IMR-90 (cell line): Measurements from ENCODE around the gene LINGO4. TPM values are rescaled to one million over a fixed set of nuclear protein-coding genes. Genes with fewer than 3 reads are reported as not detected.

Source experiments
- ATAC-seq: fragments of 200-7000 bp; cut with Tn5 transposase; 2 replicates; pipeline ENCODE4 v1.9.1; 2020; ENCODE audit warnings: low read depth, mild to moderate bottlenecking, moderate library complexity
- BruUV-seq: library from RNA; stranded (reverse); fragments of 400-500 nt; replicated peaks from 2 replicates; lab custom pipeline; 2021; lab: Mats Ljungman, UMichigan
- CTCF ChIA-PET: fragments of 300-600 bp; formaldehyde crosslinking; extraction: SDS; loops from one replicate; lab custom pipeline; 2021; ENCODE audit warnings: antibody characterized with exemption; lab: Yijun Ruan, JAX
- POLR2A ChIA-PET: fragments of 300-600 bp; sonication (Branson Sonifier 250); formaldehyde crosslinking; loops from one replicate; lab custom pipeline; 2022; ENCODE audit warnings: antibody characterized with exemption; ENCODE audit not compliant: unreplicated experiment; lab: Charles Lee
- DNase-seq: peaks from one replicate; pipeline ENCODE4 v3.0.0; 2013
- H2AFZ ChIP-seq: replicated peaks from 2 replicates; pipeline ENCODE3; 2013; ENCODE audit warnings: low read length, mild to moderate bottlenecking; ENCODE audit not compliant: poor library complexity
- H2AK5ac ChIP-seq: 2 replicates; pipeline ENCODE4 v1.6.1; 2013; ENCODE audit warnings: low read depth, low read length, inconsistent platforms
- H2AK9ac ChIP-seq: replicated peaks from 2 replicates; pipeline ENCODE3; 2013; ENCODE audit warnings: mild to moderate bottlenecking, low read depth, low read length, moderate library complexity; ENCODE audit not compliant: poor library complexity
- H2BK120ac ChIP-seq: 2 replicates; pipeline ENCODE4 v1.6.1; 2013; ENCODE audit warnings: low read depth, low read length, inconsistent platforms
- H2BK15ac ChIP-seq: 3 replicates; pipeline ENCODE4 v1.6.1; 2013; ENCODE audit warnings: low read depth, low read length, inconsistent platforms
- H2BK20ac ChIP-seq: 2 replicates; pipeline ENCODE4 v1.6.1; 2013; ENCODE audit warnings: low read depth, mild to moderate bottlenecking, inconsistent platforms, low read length, moderate library complexity
- H2BK5ac ChIP-seq: 2 replicates; pipeline ENCODE4 v1.6.1; 2013; ENCODE audit warnings: mild to moderate bottlenecking, low read depth, low read length, inconsistent platforms; ENCODE audit not compliant: poor library complexity, severe bottlenecking
- H3K14ac ChIP-seq: replicated peaks from 2 replicates; pipeline ENCODE4 v1.6.1; 2013; ENCODE audit warnings: low read depth, low read length, inconsistent platforms
- H3K18ac ChIP-seq: 2 replicates; pipeline ENCODE4 v1.6.1; 2013; ENCODE audit warnings: low read depth, low read length, control low read depth
- H3K23ac ChIP-seq: 2 replicates; pipeline ENCODE4 v1.6.1; 2013; ENCODE audit warnings: low read depth, low read length, inconsistent platforms
- H3K27ac ChIP-seq: 2 replicates; pipeline ENCODE4 v1.5.1; 2013; ENCODE audit warnings: mild to moderate bottlenecking, control low read depth, low read length; ENCODE audit not compliant: insufficient read depth
- H3K27me3 ChIP-seq: 2 replicates; pipeline ENCODE4 v1.6.1; 2013; ENCODE audit warnings: low read length; ENCODE audit not compliant: control insufficient read depth, insufficient read depth
- H3K36me3 ChIP-seq: 2 replicates; pipeline ENCODE4 v1.6.1; 2013; ENCODE audit warnings: low read length, mixed read lengths; ENCODE audit not compliant: control insufficient read depth, insufficient read depth
- H3K4ac ChIP-seq: 2 replicates; pipeline ENCODE4 v1.6.1; 2013; ENCODE audit warnings: low read depth, low read length, inconsistent platforms
- H3K4me1 ChIP-seq: 2 replicates; pipeline ENCODE4 v1.6.1; 2013; ENCODE audit warnings: low read length, mixed read lengths; ENCODE audit not compliant: control insufficient read depth, insufficient read depth
- H3K4me2 ChIP-seq: 2 replicates; pipeline ENCODE4 v1.6.1; 2013; ENCODE audit warnings: low read depth, mild to moderate bottlenecking, control low read depth, low read length, moderate library complexity
- H3K4me3 ChIP-seq: 2 replicates; pipeline ENCODE4 v1.5.1; 2013; ENCODE audit warnings: low read depth, mild to moderate bottlenecking, control low read depth, low read length, moderate library complexity; ENCODE audit not compliant: insufficient read depth
- H3K56ac ChIP-seq: 2 replicates; pipeline ENCODE4 v1.6.1; 2013; ENCODE audit warnings: low read length, inconsistent platforms; ENCODE audit not compliant: insufficient read depth; ENCODE audit errors: extremely low read depth
- H3K79me1 ChIP-seq, 2 experiments: 2 replicates each; pipeline ENCODE4 v1.6.1; 2013; ENCODE audit warnings: low read length in 2 of 2, inconsistent platforms in 1 of 2, low read depth in 1 of 2
- H3K9ac ChIP-seq: 2 replicates; pipeline ENCODE4 v1.6.1; 2013; ENCODE audit warnings: low read depth, low read length, control low read depth
- H3K9me1 ChIP-seq: 2 replicates; pipeline ENCODE4 v1.6.1; 2013; ENCODE audit warnings: low read length, inconsistent platforms; ENCODE audit not compliant: insufficient read depth
- H3K9me3 ChIP-seq: 2 replicates; pipeline ENCODE4 v1.6.1; 2013; ENCODE audit warnings: low read length; ENCODE audit not compliant: control insufficient read depth, insufficient read depth
- H4K20me1 ChIP-seq: 2 replicates; pipeline ENCODE4 v1.6.1; 2013; ENCODE audit warnings: low read length, inconsistent platforms; ENCODE audit not compliant: insufficient read depth
- H4K5ac ChIP-seq: 2 replicates; pipeline ENCODE4 v1.6.1; 2013; ENCODE audit warnings: mild to moderate bottlenecking, low read depth, low read length, control low read depth
- H4K8ac ChIP-seq, 2 experiments: 2 replicates each; pipeline ENCODE4 v1.6.1; 2013; ENCODE audit warnings: low read depth in 2 of 2, low read length in 2 of 2, control low read depth in 1 of 2, inconsistent platforms in 1 of 2
- H4K91ac ChIP-seq: 2 replicates; pipeline ENCODE4 v1.6.1; 2013; ENCODE audit warnings: low read depth, low read length, inconsistent platforms; ENCODE audit not compliant: insufficient read depth
- BHLHE40 ChIP-seq: fragments of 150-350 bp; IDR thresholded peaks from 2 replicates; pipeline ENCODE4 v1.6.1; 2016; ENCODE audit warnings: mild to moderate bottlenecking, low read depth, low read length
- CEBPB ChIP-seq: IDR thresholded peaks from 2 replicates; pipeline ENCODE4 v1.6.1; 2012; ENCODE audit warnings: low read depth, low read length, improper control_type of control experiment
- CHD1 ChIP-seq: IDR thresholded peaks from 2 replicates; pipeline ENCODE4 v1.6.1; 2012; ENCODE audit warnings: low read depth, low read length, improper control_type of control experiment
- CTCF ChIP-seq: conservative IDR thresholded peaks from 2 replicates; pipeline ENCODE4 v1.5.1; 2012; ENCODE audit warnings: mild to moderate bottlenecking, low read depth, low read length, improper control_type of control experiment
- ELK1 ChIP-seq: fragments of 150-350 bp; IDR thresholded peaks from 2 replicates; pipeline ENCODE4 v1.6.1; 2016; ENCODE audit warnings: low read depth, mild to moderate bottlenecking, low read length, moderate library complexity, borderline replicate concordance
- FOS ChIP-seq: fragments of 150-350 bp; IDR thresholded peaks from 2 replicates; pipeline ENCODE4 v1.6.1; 2016; ENCODE audit warnings: low read depth, low read length
- MAFK ChIP-seq: IDR thresholded peaks from 2 replicates; pipeline ENCODE4 v1.6.1; 2012; ENCODE audit warnings: low read depth, low read length, improper control_type of control experiment
- MAZ ChIP-seq: IDR thresholded peaks from 2 replicates; pipeline ENCODE4 v1.6.1; 2012; ENCODE audit warnings: low read depth, mild to moderate bottlenecking, low read length, improper control_type of control experiment, moderate library complexity, borderline replicate concordance
- MXI1 ChIP-seq: IDR thresholded peaks from 2 replicates; pipeline ENCODE4 v1.6.1; 2012; ENCODE audit warnings: low read depth, mild to moderate bottlenecking, low read length, moderate library complexity, borderline replicate concordance
- NFE2L2 ChIP-seq: fragments of 150-350 bp; IDR thresholded peaks from 2 replicates; pipeline ENCODE4 v1.6.1; 2016; ENCODE audit warnings: low read depth, mild to moderate bottlenecking, low read length
- POLR2A ChIP-seq: IDR thresholded peaks from 2 replicates; pipeline ENCODE4 v1.6.1; 2012; ENCODE audit warnings: mild to moderate bottlenecking, low read depth, low read length
- RAD21 ChIP-seq: IDR thresholded peaks from 2 replicates; pipeline ENCODE4 v1.6.1; 2012; ENCODE audit warnings: low read length, improper control_type of control experiment
- RCOR1 ChIP-seq: IDR thresholded peaks from 2 replicates; pipeline ENCODE4 v1.6.1; 2012; ENCODE audit warnings: mild to moderate bottlenecking, low read length, improper control_type of control experiment; ENCODE audit not compliant: insufficient replicate concordance
- RFX5 ChIP-seq: IDR thresholded peaks from 2 replicates; pipeline ENCODE4 v1.8.0; 2012; ENCODE audit warnings: low read depth, mild to moderate bottlenecking, low read length, moderate library complexity
- SMC3 ChIP-seq: fragments of 150-350 bp; IDR thresholded peaks from 2 replicates; pipeline ENCODE4 v1.6.1; 2016; ENCODE audit warnings: low read depth, mild to moderate bottlenecking, antibody characterized with exemption, low read length, moderate library complexity
- USF2 ChIP-seq: fragments of 150-350 bp; IDR thresholded peaks from 2 replicates; pipeline ENCODE4 v1.6.1; 2017; ENCODE audit warnings: mild to moderate bottlenecking, antibody characterized with exemption, low read length, low read depth
- WGBS, 2 experiments: methylation state at CpG; one replicate each; pipeline versions ENCODE4 v1.1.5 to v1.1.7; 2013; ENCODE audit warnings: missing lambda C conversion rate in 2 of 2; ENCODE audit not compliant: insufficient read length in 1 of 2; ENCODE audit errors: extremely low coverage in 2 of 2; 5-methylcytosine and 5-hydroxymethylcytosine counted together
- dilution Hi-C: fragments of 300-500 bp; cut with HindIII; formaldehyde crosslinking; loops from one replicate; pipeline ENCODE4 v1.14.3; 2018; ENCODE audit warnings: low sequenced_read_pairs; ENCODE audit not compliant: unreplicated experiment
- in situ Hi-C: fragments of 300-500 bp; cut with MboI; formaldehyde crosslinking; loops from 3 replicates; pipeline ENCODE4 v1.14.3; 2019; ENCODE audit warnings: low sequenced_read_pairs, inconsistent platforms, mixed read lengths
- intact Hi-C: fragments of 100-400 bp; cut with micrococcal nuclease; formaldehyde crosslinking; loops from 2 replicates; pipeline ENCODE4 v1.10.0; 2022
- polyA plus RNA-seq, 3 experiments: library from polyadenylated mRNA; depleted of rRNA; stranded (reverse); fragments of >200 nt; gene quantifications; 2 replicates each; pipeline ENCODE4 v1.2.3, GENCODE V29; 2012; ENCODE audit warnings: low replicate concordance in 1 of 3
- total RNA-seq: library from RNA; depleted of rRNA; stranded (reverse); fragments of >200 nt; gene quantifications from 2 replicates; pipeline ENCODE4 v1.2.3, GENCODE V29; 2012

LINGO4 gene
- total and polyA plus RNA-seq, 2 of the 4 experiments (the other 2 are of a cell fraction), result not detected

GRCh38 chr1:151816548-151817352, 11.5 kb upstream of the LINGO4 start:
- no peak overlapping the region for H3K4ac ChIP-seq
- no peaks in the 10 kb centered on the region for H3K9me1 ChIP-seq
- no peaks in the 10 kb centered on the region for H3K9me3 ChIP-seq
- no peak overlapping the region for H3K27ac ChIP-seq
- no peak overlapping the region for H3K56ac ChIP-seq
- H3K23ac ChIP-seq, result no peak overlapping the region
- H4K20me1 ChIP-seq, result no peaks in the 10 kb centered on the region
- BruUV-seq, result no TSS peak
- in situ Hi-C loops (no loop called here), dilution Hi-C loops (no loop called here), intact Hi-C loops (no loop called here)
- no peaks in the 10 kb centered on the region for H3K36me3 ChIP-seq
- H2AFZ ChIP-seq, result no peak overlapping the region
- H3K4me2 ChIP-seq, result no peak overlapping the region
- H4K5ac ChIP-seq, result no peak overlapping the region
- no peak overlapping the region for H2BK5ac ChIP-seq
- H2AK9ac ChIP-seq, result no peak overlapping the region
- H3K14ac ChIP-seq, result no peak overlapping the region
- no peak overlapping the region for H2BK120ac ChIP-seq
- no peak overlapping the region for H2BK20ac ChIP-seq
- H3K18ac ChIP-seq, result no peak overlapping the region
- ATAC-seq (no peak), DNase-seq (no peak)
- TF ChIP-seq POLR2A (no peak), RAD21 (no peak), CHD1 (no peak), RCOR1 (no peak), MAFK (no peak), BHLHE40 (no peak), CEBPB (no peak), MXI1 (no peak), RFX5 (no peak), CTCF (no peak), MAZ (no peak), FOS (no peak), ELK1 (no peak), USF2 (no peak), NFE2L2 (no peak), SMC3 (no peak)
- WGBS, 2 experiments, result 100% methylated on average over 3 of the region's 26 CpGs; no CpG with 5 or more reads in 1 of the 2 experiments
- H3K79me1 ChIP-seq, result no peaks in the 10 kb centered on the region
- no peak overlapping the region for H2AK5ac ChIP-seq
- ChIA-PET CTCF (no interaction called here), POLR2A (no interaction called here)
- no peak overlapping the region for H2BK15ac ChIP-seq
- no peaks in the 10 kb centered on the region for H3K4me1 ChIP-seq
- H4K91ac ChIP-seq, result no peak overlapping the region
- H4K8ac ChIP-seq, result no peak overlapping the region
- H3K4me3 ChIP-seq, result no peak overlapping the region
- no peak overlapping the region for H3K9ac ChIP-seq
- H3K27me3 ChIP-seq, result peaks cover 69% of the 10 kb centered on the region
